ENCODE data around the gene DSCAM. TPM values are rescaled to one million over a fixed set of nuclear protein-coding genes. Genes with fewer than 3 reads are reported as not detected.

Gene DSCAM
- total and polyA plus RNA-seq, 2 donors (not counting 3 experiments of a cell fraction or from before 2014, with no cell fraction given): not detected

DNA sequence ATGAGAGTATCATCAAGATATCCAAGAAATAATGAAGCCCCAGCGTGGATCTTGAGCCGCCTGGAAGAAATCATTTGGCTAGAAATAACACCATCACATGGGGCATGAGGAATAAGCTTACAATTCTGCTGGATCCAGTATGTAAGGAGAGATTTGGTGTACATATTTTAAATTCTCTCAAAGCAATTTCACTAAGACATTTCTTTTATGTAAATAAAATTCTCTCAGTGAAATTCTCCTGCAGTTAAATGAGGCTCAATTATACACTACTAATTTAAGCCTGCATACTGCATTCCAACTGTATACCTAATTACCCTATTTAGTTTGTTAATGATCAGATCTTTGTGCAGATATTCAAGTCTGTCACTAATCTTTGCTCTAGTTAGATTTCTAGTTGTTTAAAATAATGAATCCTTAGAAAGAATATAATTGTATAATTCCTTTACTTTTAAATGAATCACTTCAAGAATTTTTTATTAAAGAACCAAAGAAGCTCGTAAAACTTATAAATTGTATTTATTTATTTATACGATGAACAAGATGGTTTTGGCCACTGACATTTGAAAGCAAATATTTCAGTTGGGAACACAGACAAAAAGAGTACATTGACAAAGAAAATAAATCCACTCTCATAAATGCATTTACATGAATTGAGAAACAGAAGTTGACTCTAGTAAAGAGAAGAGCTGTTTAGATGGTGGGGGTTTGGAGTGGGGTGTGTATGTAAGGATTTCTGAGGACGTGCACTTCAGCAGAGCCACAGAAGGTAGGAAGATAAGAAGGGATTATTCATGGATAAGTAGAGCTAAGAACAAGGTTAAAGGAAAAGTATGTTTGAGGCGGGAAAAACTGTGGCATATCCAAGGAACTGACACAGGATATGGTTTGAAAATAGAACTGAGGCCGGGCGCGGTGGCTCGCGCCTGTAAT is 466.8 kb downstream of the DSCAM start:
- Histone ChIP-seq H3K27ac (ENCODE audit: insufficient read depth, low read depth, low read length) (no peak overlapping the region), H3K36me3 (ENCODE audit: control insufficient read depth in 2 of 2, extremely low read depth in 1 of 2, insufficient read depth in 2 of 2, low read length in 2 of 2) (no peaks in the 10 kb centered on the region), H3K9me3 (replicated peaks; ENCODE audit: control insufficient read depth, insufficient read depth, low read length) (peaks cover 9% of the 10 kb centered on the region), H3K79me2 (ENCODE audit: control insufficient read depth, insufficient read depth, low read length) (no peaks in the 10 kb centered on the region), H3K4me2 (ENCODE audit: insufficient read depth, low read length) (no peak overlapping the region), H2AFZ (ENCODE audit: low read depth, low read length) (no peak overlapping the region), H4K20me1 (replicated peaks; ENCODE audit: control insufficient read depth, extremely low read depth, insufficient read depth, low read length) (no peaks in the 10 kb centered on the region), H3K4me1 (ENCODE audit: control insufficient read depth, extremely low read depth, insufficient read depth, low read length) (no peaks in the 10 kb centered on the region), H3K9ac (replicated peaks; ENCODE audit: extremely low read depth, insufficient read depth, low read length) (no peak overlapping the region), H3K4me3 (replicated peaks in 1 of 3; ENCODE audit: insufficient read depth in 1 of 3, low read depth in 1 of 3, low read length in 3 of 3) (no peak overlapping the region), H3K27me3 (ENCODE audit: control insufficient read depth in 2 of 2, insufficient read depth in 2 of 2, low read length in 2 of 2) (no peaks in the 10 kb centered on the region), H3K9me1 (replicated peaks; ENCODE audit: control insufficient read depth, extremely low read depth, insufficient read depth, low read length) (no peaks in the 10 kb centered on the region)
- no TSS peak for BruUV-seq (replicated peaks)
- POLR2A ChIA-PET: no interaction called here
- DNase-seq (ENCODE audit: low read depth, low spot score) (no peak), FAIRE-seq (no peak)
- TF ChIP-seq EZH2 (IDR thresholded peaks at IDR 0.05; ENCODE audit: borderline replicate concordance, low read depth, low read length, severe bottlenecking): no peak
- TF ChIP-seq POLR2A (IDR thresholded peaks at IDR 0.05; ENCODE audit: low read depth, low read length): no peak
- TF ChIP-seq JUN (IDR thresholded peaks at IDR 0.05; ENCODE audit: borderline replicate concordance, insufficient read depth, insufficient read length, low read depth): no peak
- no peak for TF ChIP-seq MAX (IDR thresholded peaks at IDR 0.05; ENCODE audit: insufficient read depth, insufficient read length)
- no peak for TF ChIP-seq GATA2 (IDR thresholded peaks at IDR 0.05; ENCODE audit: insufficient read depth, insufficient read length, low read depth, low read length)
- no peak for TF ChIP-seq CTCF (IDR thresholded peaks at IDR 0.05; ENCODE audit: extremely low read depth in 1 of 2, insufficient read depth in 1 of 2, low read depth in 1 of 2, low read length in 2 of 2)
- no peak for TF ChIP-seq POLR2AphosphoS5 (IDR thresholded peaks at IDR 0.05; ENCODE audit: insufficient read depth, low read depth, low read length)
- no peak for TF ChIP-seq FOS (IDR thresholded peaks at IDR 0.05; ENCODE audit: borderline replicate concordance, insufficient read depth, low read length)
- TF ChIP-seq MYC (IDR thresholded peaks at IDR 0.05; ENCODE audit: low read depth, low read length): no peak
- dilution Hi-C loops (cut with MboI; ENCODE audit: extremely low pct_ligation_motif_present, low sequenced_read_pairs): no loop called here
- CTCF ChIA-PET: no interaction called here
- intact Hi-C loops (cut with micrococcal nuclease): no loop called here
